HEK293 (cell line): ENCODE measurements around the gene PPFIBP1.

ENCODE experiments used
- FEZF1 ChIP-seq: fragments of 450-650 bp; formaldehyde crosslinking; IDR thresholded peaks from 2 replicates; pipeline ENCODE4 v1.5.1; 2016; ENCODE audit warnings: missing biosample characterization, missing genetic modification characterization
- KLF16 ChIP-seq: fragments of 450-650 bp; formaldehyde crosslinking; IDR thresholded peaks from 2 replicates; pipeline ENCODE4 v1.5.1; 2017; ENCODE audit warnings: missing biosample characterization, missing genetic modification characterization
- YY1 ChIP-seq: fragments of 450-650 bp; formaldehyde crosslinking; IDR thresholded peaks from 2 replicates; pipeline ENCODE4 v1.5.1; 2018; ENCODE audit warnings: missing biosample characterization, missing genetic modification characterization
- ZNF433 ChIP-seq: fragments of 450-650 bp; formaldehyde crosslinking; IDR thresholded peaks from 2 replicates; pipeline ENCODE4 v1.5.1; 2016; ENCODE audit warnings: missing biosample characterization, missing genetic modification characterization, low read depth
- ZNF596 ChIP-seq: fragments of 450-650 bp; IDR thresholded peaks from 2 replicates; pipeline ENCODE4 v1.5.0; 2018; ENCODE audit warnings: missing biosample characterization, mild to moderate bottlenecking, missing genetic modification characterization, moderate library complexity
- ZNF660 ChIP-seq: fragments of 450-650 bp; IDR thresholded peaks from 2 replicates; pipeline ENCODE4 v1.5.1; 2018; ENCODE audit warnings: missing biosample characterization, mild to moderate bottlenecking, missing genetic modification characterization
- ZNF76 ChIP-seq: fragments of 450-650 bp; formaldehyde crosslinking; IDR thresholded peaks from 2 replicates; pipeline ENCODE4; 2016; ENCODE audit warnings: low read depth, missing biosample characterization, missing genetic modification characterization, borderline replicate concordance
- TF ChIP-seq, protein P1 (sequence below): fragments of 450-650 bp; formaldehyde crosslinking; IDR thresholded peaks from 2 replicates; pipeline ENCODE4 v1.5.1; 2016; ENCODE audit warnings: missing biosample characterization, missing genetic modification characterization
- TF ChIP-seq, protein P2 (sequence below): fragments of 450-650 bp; formaldehyde crosslinking; IDR thresholded peaks from 2 replicates; pipeline ENCODE4 v1.5.1; 2016; ENCODE audit warnings: missing biosample characterization, missing genetic modification characterization
- TF ChIP-seq, protein P3 (sequence below): fragments of 450-650 bp; formaldehyde crosslinking; IDR thresholded peaks from 2 replicates; pipeline ENCODE4 v1.5.1; 2016; ENCODE audit warnings: missing biosample characterization, missing genetic modification characterization
- TF ChIP-seq, protein P4 (sequence below): IDR thresholded peaks from 2 replicates; pipeline ENCODE4 v1.6.1; 2011; ENCODE audit warnings: mild to moderate bottlenecking, low read depth, low read length, borderline replicate concordance
- TF ChIP-seq, protein P5 (sequence below): fragments of 450-650 bp; formaldehyde crosslinking; IDR thresholded peaks from 2 replicates; pipeline ENCODE4 v1.5.1; 2016; ENCODE audit warnings: missing biosample characterization, missing genetic modification characterization

DNA sequence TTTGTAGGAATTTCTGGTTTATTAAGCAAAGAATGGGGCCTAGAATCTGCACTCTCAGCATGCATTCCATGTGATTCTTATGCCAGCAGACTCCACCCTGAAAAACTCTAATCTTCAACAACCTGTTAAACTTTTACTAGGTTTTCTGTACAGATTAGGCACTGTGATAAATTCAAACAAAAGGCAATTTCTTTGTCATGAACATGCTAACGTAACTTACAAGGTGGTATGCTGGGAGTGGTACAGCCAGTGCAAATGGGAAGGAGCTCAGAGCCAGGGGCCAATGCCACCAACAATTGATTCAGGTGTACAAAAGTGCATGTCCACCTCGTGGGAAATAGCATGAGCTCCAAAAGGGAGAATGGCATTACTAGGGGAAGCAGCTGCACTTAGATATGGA, 83.0 kb downstream of the PPFIBP1 start:
- TF ChIP-seq, protein P1, sequence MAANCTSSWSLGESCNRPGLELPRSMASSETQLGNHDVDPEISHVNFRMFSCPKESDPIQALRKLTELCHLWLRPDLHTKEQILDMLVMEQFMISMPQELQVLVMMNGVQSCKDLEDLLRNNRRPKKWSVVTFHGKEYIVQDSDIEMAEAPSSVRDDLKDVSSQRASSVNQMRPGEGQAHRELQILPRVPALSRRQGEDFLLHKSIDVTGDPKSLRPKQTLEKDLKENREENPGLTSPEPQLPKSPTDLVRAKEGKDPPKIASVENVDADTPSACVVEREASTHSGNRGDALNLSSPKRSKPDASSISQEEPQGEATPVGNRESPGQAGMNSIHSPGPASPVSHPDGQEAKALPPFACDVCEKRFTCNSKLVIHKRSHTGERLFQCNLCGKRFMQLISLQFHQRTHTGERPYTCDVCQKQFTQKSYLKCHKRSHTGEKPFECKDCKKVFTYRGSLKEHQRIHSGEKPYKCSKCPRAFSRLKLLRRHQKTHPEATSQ (tag by site-specific recombination): no peak
- TF ChIP-seq ZNF660 (no peak), ZNF596 (no peak), KLF16 (tag by site-specific recombination) (no peak), ZNF433 (tag by site-specific recombination) (no peak), YY1 (no peak), FEZF1 (no peak), ZNF76 (tag by site-specific recombination) (no peak)
- TF ChIP-seq, protein P2, sequence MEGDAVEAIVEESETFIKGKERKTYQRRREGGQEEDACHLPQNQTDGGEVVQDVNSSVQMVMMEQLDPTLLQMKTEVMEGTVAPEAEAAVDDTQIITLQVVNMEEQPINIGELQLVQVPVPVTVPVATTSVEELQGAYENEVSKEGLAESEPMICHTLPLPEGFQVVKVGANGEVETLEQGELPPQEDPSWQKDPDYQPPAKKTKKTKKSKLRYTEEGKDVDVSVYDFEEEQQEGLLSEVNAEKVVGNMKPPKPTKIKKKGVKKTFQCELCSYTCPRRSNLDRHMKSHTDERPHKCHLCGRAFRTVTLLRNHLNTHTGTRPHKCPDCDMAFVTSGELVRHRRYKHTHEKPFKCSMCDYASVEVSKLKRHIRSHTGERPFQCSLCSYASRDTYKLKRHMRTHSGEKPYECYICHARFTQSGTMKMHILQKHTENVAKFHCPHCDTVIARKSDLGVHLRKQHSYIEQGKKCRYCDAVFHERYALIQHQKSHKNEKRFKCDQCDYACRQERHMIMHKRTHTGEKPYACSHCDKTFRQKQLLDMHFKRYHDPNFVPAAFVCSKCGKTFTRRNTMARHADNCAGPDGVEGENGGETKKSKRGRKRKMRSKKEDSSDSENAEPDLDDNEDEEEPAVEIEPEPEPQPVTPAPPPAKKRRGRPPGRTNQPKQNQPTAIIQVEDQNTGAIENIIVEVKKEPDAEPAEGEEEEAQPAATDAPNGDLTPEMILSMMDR: no peak
- TF ChIP-seq, protein P3, sequence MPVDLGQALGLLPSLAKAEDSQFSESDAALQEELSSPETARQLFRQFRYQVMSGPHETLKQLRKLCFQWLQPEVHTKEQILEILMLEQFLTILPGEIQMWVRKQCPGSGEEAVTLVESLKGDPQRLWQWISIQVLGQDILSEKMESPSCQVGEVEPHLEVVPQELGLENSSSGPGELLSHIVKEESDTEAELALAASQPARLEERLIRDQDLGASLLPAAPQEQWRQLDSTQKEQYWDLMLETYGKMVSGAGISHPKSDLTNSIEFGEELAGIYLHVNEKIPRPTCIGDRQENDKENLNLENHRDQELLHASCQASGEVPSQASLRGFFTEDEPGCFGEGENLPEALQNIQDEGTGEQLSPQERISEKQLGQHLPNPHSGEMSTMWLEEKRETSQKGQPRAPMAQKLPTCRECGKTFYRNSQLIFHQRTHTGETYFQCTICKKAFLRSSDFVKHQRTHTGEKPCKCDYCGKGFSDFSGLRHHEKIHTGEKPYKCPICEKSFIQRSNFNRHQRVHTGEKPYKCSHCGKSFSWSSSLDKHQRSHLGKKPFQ (tag by site-specific recombination): no peak
- TF ChIP-seq, protein P4, sequence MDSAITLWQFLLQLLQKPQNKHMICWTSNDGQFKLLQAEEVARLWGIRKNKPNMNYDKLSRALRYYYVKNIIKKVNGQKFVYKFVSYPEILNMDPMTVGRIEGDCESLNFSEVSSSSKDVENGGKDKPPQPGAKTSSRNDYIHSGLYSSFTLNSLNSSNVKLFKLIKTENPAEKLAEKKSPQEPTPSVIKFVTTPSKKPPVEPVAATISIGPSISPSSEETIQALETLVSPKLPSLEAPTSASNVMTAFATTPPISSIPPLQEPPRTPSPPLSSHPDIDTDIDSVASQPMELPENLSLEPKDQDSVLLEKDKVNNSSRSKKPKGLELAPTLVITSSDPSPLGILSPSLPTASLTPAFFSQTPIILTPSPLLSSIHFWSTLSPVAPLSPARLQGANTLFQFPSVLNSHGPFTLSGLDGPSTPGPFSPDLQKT: no peak
- TF ChIP-seq, protein P5, sequence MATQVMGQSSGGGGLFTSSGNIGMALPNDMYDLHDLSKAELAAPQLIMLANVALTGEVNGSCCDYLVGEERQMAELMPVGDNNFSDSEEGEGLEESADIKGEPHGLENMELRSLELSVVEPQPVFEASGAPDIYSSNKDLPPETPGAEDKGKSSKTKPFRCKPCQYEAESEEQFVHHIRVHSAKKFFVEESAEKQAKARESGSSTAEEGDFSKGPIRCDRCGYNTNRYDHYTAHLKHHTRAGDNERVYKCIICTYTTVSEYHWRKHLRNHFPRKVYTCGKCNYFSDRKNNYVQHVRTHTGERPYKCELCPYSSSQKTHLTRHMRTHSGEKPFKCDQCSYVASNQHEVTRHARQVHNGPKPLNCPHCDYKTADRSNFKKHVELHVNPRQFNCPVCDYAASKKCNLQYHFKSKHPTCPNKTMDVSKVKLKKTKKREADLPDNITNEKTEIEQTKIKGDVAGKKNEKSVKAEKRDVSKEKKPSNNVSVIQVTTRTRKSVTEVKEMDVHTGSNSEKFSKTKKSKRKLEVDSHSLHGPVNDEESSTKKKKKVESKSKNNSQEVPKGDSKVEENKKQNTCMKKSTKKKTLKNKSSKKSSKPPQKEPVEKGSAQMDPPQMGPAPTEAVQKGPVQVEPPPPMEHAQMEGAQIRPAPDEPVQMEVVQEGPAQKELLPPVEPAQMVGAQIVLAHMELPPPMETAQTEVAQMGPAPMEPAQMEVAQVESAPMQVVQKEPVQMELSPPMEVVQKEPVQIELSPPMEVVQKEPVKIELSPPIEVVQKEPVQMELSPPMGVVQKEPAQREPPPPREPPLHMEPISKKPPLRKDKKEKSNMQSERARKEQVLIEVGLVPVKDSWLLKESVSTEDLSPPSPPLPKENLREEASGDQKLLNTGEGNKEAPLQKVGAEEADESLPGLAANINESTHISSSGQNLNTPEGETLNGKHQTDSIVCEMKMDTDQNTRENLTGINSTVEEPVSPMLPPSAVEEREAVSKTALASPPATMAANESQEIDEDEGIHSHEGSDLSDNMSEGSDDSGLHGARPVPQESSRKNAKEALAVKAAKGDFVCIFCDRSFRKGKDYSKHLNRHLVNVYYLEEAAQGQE (tag by site-specific recombination): no peak
